ENCODE data around the gene ZC3H7B.
A peak's percentile ranks its signal among the peaks of the same experiment; 100 is the strongest.

The ZC3H7B gene

GRCh38 chr22:41354979-41355378 lies 53.7 kb downstream of the ZC3H7B start:
- DNase-seq: no peak

GRCh38 chr22:41355895-41356294 lies 54.6 kb downstream of the ZC3H7B start:
- DNase-seq: no peak

- DNase-seq: no peak
Measured at GRCh38 chr22:41356430-41357028, 55.2 kb downstream of the ZC3H7B start.

GRCh38 chr22:41357191-41357590 lies 55.9 kb downstream of the ZC3H7B start:
- no peak for DNase-seq

GRCh38 chr22:41358927-41359326 lies 57.6 kb downstream of the ZC3H7B start:
- DNase-seq: no peak

- DNase-seq: no peak
Measured at GRCh38 chr22:41359376-41359775, 58.1 kb downstream of the ZC3H7B start.

- DNase-seq: no peak
Measured at GRCh38 chr22:41360126-41360525, 58.8 kb downstream of the ZC3H7B start.

GRCh38 chr22:41361716-41362310 lies 60.5 kb downstream of the ZC3H7B start:
- no peak for DNase-seq

- no peak for DNase-seq
Measured at GRCh38 chr22:41362615-41363014, 61.3 kb downstream of the ZC3H7B start.

GRCh38 chr22:41364233-41364632 lies 62.9 kb downstream of the ZC3H7B start:
- no peak for DNase-seq

GRCh38 chr22:41364955-41365354 lies 63.6 kb downstream of the ZC3H7B start:
- no peak for DNase-seq

- no peak for DNase-seq
Measured at GRCh38 chr22:41365425-41365824, 64.1 kb downstream of the ZC3H7B start.

- no peak for DNase-seq
Measured at GRCh38 chr22:41366323-41367029, 65.2 kb downstream of the ZC3H7B start.

- DNase-seq: peak; percentile 86
Measured at GRCh38 chr22:41367039-41367679, 65.8 kb downstream of the ZC3H7B start.

- peak; percentile 23 for DNase-seq
Measured at GRCh38 chr22:41367680-41368542, 66.6 kb downstream of the ZC3H7B start.

- DNase-seq: no peak
Measured at GRCh38 chr22:41368543-41369423, 67.5 kb downstream of the ZC3H7B start.

- no peak for DNase-seq
Measured at GRCh38 chr22:41369424-41369745, 68.1 kb downstream of the ZC3H7B start.

GRCh38 chr22:41369837-41370236 lies 68.5 kb downstream of the ZC3H7B start:
- no peak for DNase-seq

GRCh38 chr22:41377846-41378245 lies 76.5 kb downstream of the ZC3H7B start:
- no peak for DNase-seq

- peak; percentile 75 for DNase-seq
Measured at GRCh38 chr22:41380993-41381328, 79.6 kb downstream of the ZC3H7B start.

- peak; percentile 98 for DNase-seq
Measured at GRCh38 chr22:41381329-41382097, 80.2 kb downstream of the ZC3H7B start, which contains the start of gene TEF. TSS of gene TEF (plus strand) at chr22:41381942. CDS start at chr22:41382045, 103 bp downstream.
